Prostate gland (tissue), 2 donors: Measurements from ENCODE around the gene HEXA.

ENCODE experiments used
- POLR2A ChIP-seq: fragments of 450-650 bp; IDR thresholded peaks from one replicate; pipeline ENCODE4 v1.6.1; 2016; ENCODE audit warnings: antibody characterized with exemption, mild to moderate bottlenecking
- TF ChIP-seq, protein P1 (sequence below), 4 experiments: fragments of 200-600 bp in 2 of 4; fragments of 450-650 bp in 2 of 4; sonication (generic) in 2 of 4; IDR thresholded peaks; 1 replicate in 3 of 4; 2 replicates in 1 of 4; pipeline ENCODE4 v1.5.1; 2016 to 2019; ENCODE audit warnings: antibody characterized with exemption in 4 of 4, mild to moderate bottlenecking in 2 of 4, moderate library complexity in 2 of 4

DNA sequence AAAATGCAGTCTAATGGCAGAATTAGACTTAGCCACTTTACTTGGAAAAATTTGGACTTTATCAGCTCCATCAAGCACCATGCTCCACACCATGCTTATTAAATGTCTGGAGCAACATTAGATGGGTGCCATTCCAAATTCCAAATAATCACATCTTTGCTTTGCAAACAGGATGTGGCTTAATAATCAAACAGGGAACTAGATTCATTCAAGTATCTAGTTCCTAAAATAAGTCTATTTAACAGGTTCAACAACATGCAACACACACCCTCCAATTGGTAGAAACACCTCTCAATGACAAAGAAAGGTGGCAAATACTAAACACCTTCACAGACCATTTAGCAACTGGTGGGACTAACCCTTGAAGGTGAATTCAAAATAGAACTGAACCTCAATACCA lies 3.5 kb downstream of the HEXA start:
- TF ChIP-seq, protein P1, sequence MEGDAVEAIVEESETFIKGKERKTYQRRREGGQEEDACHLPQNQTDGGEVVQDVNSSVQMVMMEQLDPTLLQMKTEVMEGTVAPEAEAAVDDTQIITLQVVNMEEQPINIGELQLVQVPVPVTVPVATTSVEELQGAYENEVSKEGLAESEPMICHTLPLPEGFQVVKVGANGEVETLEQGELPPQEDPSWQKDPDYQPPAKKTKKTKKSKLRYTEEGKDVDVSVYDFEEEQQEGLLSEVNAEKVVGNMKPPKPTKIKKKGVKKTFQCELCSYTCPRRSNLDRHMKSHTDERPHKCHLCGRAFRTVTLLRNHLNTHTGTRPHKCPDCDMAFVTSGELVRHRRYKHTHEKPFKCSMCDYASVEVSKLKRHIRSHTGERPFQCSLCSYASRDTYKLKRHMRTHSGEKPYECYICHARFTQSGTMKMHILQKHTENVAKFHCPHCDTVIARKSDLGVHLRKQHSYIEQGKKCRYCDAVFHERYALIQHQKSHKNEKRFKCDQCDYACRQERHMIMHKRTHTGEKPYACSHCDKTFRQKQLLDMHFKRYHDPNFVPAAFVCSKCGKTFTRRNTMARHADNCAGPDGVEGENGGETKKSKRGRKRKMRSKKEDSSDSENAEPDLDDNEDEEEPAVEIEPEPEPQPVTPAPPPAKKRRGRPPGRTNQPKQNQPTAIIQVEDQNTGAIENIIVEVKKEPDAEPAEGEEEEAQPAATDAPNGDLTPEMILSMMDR (IDR thresholded peaks at IDR 0.05): no peak
- no peak for TF ChIP-seq POLR2A
